B cell (primary cell): ENCODE data around the gene D2HGDH.
"Not testable (repeated sequence)": the region's sequence is repeated elsewhere in the genome, so short reads cannot be mapped to it uniquely, and the experiment has no call there.

Source experiments
- EZH2 ChIP-seq: IDR thresholded peaks from 2 replicates; pipeline ENCODE4 v1.6.1; 2012; ENCODE audit warnings: borderline replicate concordance, low read depth, mild to moderate bottlenecking, moderate library complexity, low read length; ENCODE audit not compliant: insufficient read depth, poor library complexity, severe bottlenecking
- TF ChIP-seq, protein P1 (sequence below): fragments of 200-600 bp; IDR thresholded peaks from one replicate; pipeline ENCODE4 v1.8.0; 2022; ENCODE audit warnings: antibody characterized with exemption, mild to moderate bottlenecking

DNA sequence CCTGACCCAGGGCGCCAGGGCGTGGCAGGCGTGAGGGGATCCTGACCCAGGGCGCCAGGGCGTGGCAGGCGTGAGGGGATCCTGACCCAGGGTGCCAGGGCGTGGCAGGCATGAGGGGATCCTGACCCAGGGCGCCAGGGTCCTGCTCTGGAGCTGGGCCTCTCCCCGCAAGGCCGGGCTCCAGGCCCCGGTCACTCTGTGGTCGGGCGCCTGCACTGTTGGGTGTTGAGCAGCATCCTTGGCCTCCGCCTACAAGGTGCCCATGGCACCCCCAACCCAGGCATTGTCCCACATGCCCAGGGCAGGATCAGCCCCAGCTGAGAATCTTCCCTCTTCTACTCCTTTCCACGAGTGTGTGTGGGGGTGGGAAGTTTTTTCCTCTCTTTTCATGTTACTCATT is 8.6 kb downstream of the D2HGDH start:
- not testable (repeated sequence) for TF ChIP-seq EZH2
- TF ChIP-seq, protein P1, sequence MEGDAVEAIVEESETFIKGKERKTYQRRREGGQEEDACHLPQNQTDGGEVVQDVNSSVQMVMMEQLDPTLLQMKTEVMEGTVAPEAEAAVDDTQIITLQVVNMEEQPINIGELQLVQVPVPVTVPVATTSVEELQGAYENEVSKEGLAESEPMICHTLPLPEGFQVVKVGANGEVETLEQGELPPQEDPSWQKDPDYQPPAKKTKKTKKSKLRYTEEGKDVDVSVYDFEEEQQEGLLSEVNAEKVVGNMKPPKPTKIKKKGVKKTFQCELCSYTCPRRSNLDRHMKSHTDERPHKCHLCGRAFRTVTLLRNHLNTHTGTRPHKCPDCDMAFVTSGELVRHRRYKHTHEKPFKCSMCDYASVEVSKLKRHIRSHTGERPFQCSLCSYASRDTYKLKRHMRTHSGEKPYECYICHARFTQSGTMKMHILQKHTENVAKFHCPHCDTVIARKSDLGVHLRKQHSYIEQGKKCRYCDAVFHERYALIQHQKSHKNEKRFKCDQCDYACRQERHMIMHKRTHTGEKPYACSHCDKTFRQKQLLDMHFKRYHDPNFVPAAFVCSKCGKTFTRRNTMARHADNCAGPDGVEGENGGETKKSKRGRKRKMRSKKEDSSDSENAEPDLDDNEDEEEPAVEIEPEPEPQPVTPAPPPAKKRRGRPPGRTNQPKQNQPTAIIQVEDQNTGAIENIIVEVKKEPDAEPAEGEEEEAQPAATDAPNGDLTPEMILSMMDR, result not testable (repeated sequence)
